NCI-H128 (cell line): ENCODE measurements around the gene AATK.

ENCODE experiments used
- DNase-seq: peaks from one replicate; lab custom pipeline; 2025; ENCODE audit not compliant: unreplicated experiment; lab: John Stamatoyannopoulos, UW

AATK gene

GRCh38 chr17:81130385-81131361 lies 35.3 kb downstream of the AATK start:
- DNase-seq, result no peak

- DNase-seq, result no peak
Observed at GRCh38 chr17:81129711-81130367, 36.2 kb downstream of the AATK start.

GRCh38 chr17:81129289-81129688 lies 36.7 kb downstream of the AATK start:
- no peak for DNase-seq

- no peak for DNase-seq
Observed at GRCh38 chr17:81128774-81129173, 37.2 kb downstream of the AATK start.

GRCh38 chr17:81128338-81128737 lies 37.7 kb downstream of the AATK start:
- DNase-seq, result no peak

GRCh38 chr17:81127526-81128177 lies 38.4 kb downstream of the AATK start:
- DNase-seq, result no peak

- DNase-seq, result no peak
Observed at GRCh38 chr17:81127133-81127455, 38.9 kb downstream of the AATK start.

- DNase-seq, result no peak
Observed at GRCh38 chr17:81126281-81127132, 39.5 kb downstream of the AATK start.

GRCh38 chr17:81125573-81126081 lies 40.4 kb downstream of the AATK start:
- no peak for DNase-seq

- no peak for DNase-seq
Observed at GRCh38 chr17:81124377-81124776, 41.6 kb downstream of the AATK start.

GRCh38 chr17:81123052-81124048 lies 42.7 kb downstream of the AATK start:
- DNase-seq, result no peak

- DNase-seq, result no peak
Observed at GRCh38 chr17:81121841-81122733, 43.9 kb downstream of the AATK start.

- DNase-seq, result no peak
Observed at GRCh38 chr17:81120695-81121621, 45.1 kb downstream of the AATK start.

GRCh38 chr17:81120149-81120484 lies 45.9 kb downstream of the AATK start:
- no peak for DNase-seq

- DNase-seq, result peak; percentile 36
Observed at GRCh38 chr17:81119223-81120148, 46.5 kb downstream of the AATK start.
